SK-N-SH (cell line): ENCODE results near the gene GALNT17. TPM values are rescaled to one million over a fixed set of nuclear protein-coding genes. Genes with fewer than 3 reads are reported as not detected.

Source experiments
- CTCF ChIA-PET: fragments of 300-600, 350-600 bp; formaldehyde crosslinking; extraction: SDS; loops from one replicate; lab custom pipeline; 2021; lab: Yijun Ruan, JAX
- POLR2A ChIA-PET: fragments of 350-600 bp; sonication (Branson Sonifier 250); formaldehyde crosslinking; extraction: SDS; loops from one replicate; lab custom pipeline; 2020; ENCODE audit warnings: antibody characterized with exemption, inconsistent platforms; lab: Yijun Ruan, JAX
- DNase-seq: peaks from one replicate; pipeline ENCODE4 v3.0.0; 2012
- H2AFZ ChIP-seq: fragments of 200-600 bp; sonication (generic); 2 replicates; pipeline ENCODE4 v1.8.1; 2016; ENCODE audit warnings: antibody characterized with exemption, mild to moderate bottlenecking, low read depth
- H3F3A ChIP-seq: fragments of 200-600 bp; sonication (generic); replicated peaks from 2 replicates; pipeline ENCODE3; 2016; ENCODE audit warnings: antibody characterized with exemption, mild to moderate bottlenecking; ENCODE audit not compliant: insufficient read depth
- H3K27ac ChIP-seq, 2 experiments: fragments of 200-500 bp in 1 of 2; fragments of 200-600 bp in 1 of 2; sonication (Bioruptor generic) in 1 of 2; sonication (generic), shearing (Covaris generic) in 1 of 2; 2 replicates each; pipeline versions ENCODE4 v1.5.1 to v1.6.1; 2014 to 2016; ENCODE audit warnings: low read depth in 2 of 2, inconsistent platforms in 1 of 2, low read length in 1 of 2, mild to moderate bottlenecking in 1 of 2, mixed read lengths in 1 of 2
- H3K27me3 ChIP-seq: fragments of 200-600 bp; sonication (generic), shearing (Covaris generic); 2 replicates; pipeline ENCODE4 v1.6.1; 2016; ENCODE audit warnings: mixed run types; ENCODE audit not compliant: insufficient read depth
- H3K36me3 ChIP-seq, 2 experiments: fragments of 200-500 bp in 1 of 2; fragments of 200-600 bp in 1 of 2; sonication (Bioruptor generic) in 1 of 2; sonication (generic) in 1 of 2; replicated peaks in 1 of 2; 2 replicates each; pipeline versions ENCODE3 to v1.5.1; 2014 to 2016; ENCODE audit warnings: low read length in 1 of 2, mild to moderate bottlenecking in 1 of 2; ENCODE audit not compliant: insufficient read depth in 2 of 2, control insufficient read depth in 1 of 2
- H3K4me1 ChIP-seq, 2 experiments: fragments of 200-500 bp in 1 of 2; fragments of 200-600 bp in 1 of 2; sonication (Bioruptor generic) in 1 of 2; sonication (generic), shearing (Covaris generic) in 1 of 2; 2 replicates each; pipeline versions ENCODE4 v1.5.1 to v1.6.1; 2014 to 2016; ENCODE audit warnings: low read depth in 1 of 2, low read length in 1 of 2, mixed run types in 1 of 2; ENCODE audit not compliant: insufficient read depth in 2 of 2, control insufficient read depth in 1 of 2
- H3K4me2 ChIP-seq: fragments of 200-600 bp; sonication (generic), shearing (Covaris generic); 2 replicates; pipeline ENCODE4 v1.6.1; 2017; ENCODE audit warnings: mixed run types
- H3K4me3 ChIP-seq, 2 experiments: fragments of 200-500 bp in 1 of 2; fragments of 200-600 bp in 1 of 2; sonication (Bioruptor generic) in 1 of 2; sonication (generic), shearing (Covaris generic) in 1 of 2; 2 replicates each; pipeline versions ENCODE4 v1.5.1 to v1.8.1; 2014 to 2016; ENCODE audit warnings: low read depth in 2 of 2, inconsistent platforms in 1 of 2, low read length in 1 of 2, mild to moderate bottlenecking in 1 of 2, mixed read lengths in 1 of 2, moderate library complexity in 1 of 2
- H3K79me2 ChIP-seq: fragments of 200-600 bp; sonication (generic); 2 replicates; pipeline ENCODE4 v1.8.1; 2017; ENCODE audit warnings: mild to moderate bottlenecking; ENCODE audit not compliant: insufficient read depth
- H3K9ac ChIP-seq: fragments of 200-600 bp; sonication (generic); 2 replicates; pipeline ENCODE4 v1.6.1; 2017; ENCODE audit warnings: mixed run types
- H3K9me2 ChIP-seq: fragments of 200-600 bp; sonication (generic); 2 replicates; pipeline ENCODE4 v1.6.1; 2017; ENCODE audit warnings: mixed run types
- H3K9me3 ChIP-seq: fragments of 200-600 bp; sonication (generic); 2 replicates; pipeline ENCODE4 v1.6.1; 2017; ENCODE audit warnings: mixed run types, mild to moderate bottlenecking, moderate library complexity
- H4K20me1 ChIP-seq: fragments of 200-600 bp; sonication (generic); 2 replicates; pipeline ENCODE4 v1.6.1; 2017; ENCODE audit warnings: mild to moderate bottlenecking, mixed run types; ENCODE audit not compliant: insufficient read depth
- ELF1 ChIP-seq: IDR thresholded peaks from 2 replicates; pipeline ENCODE4 v1.4.0; 2012
- EP300 ChIP-seq, 2 experiments: IDR thresholded peaks; 2 replicates each; pipeline versions ENCODE4 v1.4.0 to v1.6.1; 2012; ENCODE audit warnings: borderline replicate concordance in 1 of 2, low read depth in 1 of 2, low read length in 1 of 2
- FOSL2 ChIP-seq: IDR thresholded peaks from 2 replicates; pipeline ENCODE4 v1.4.0; 2012; ENCODE audit warnings: low read depth, mild to moderate bottlenecking, moderate library complexity, borderline replicate concordance
- FOXJ3 ChIP-seq: sonication (generic); formaldehyde crosslinking; IDR thresholded peaks from 2 replicates; pipeline ENCODE4 v1.5.1; 2020; ENCODE audit warnings: mild to moderate bottlenecking, missing genetic modification reagents
- FOXM1 ChIP-seq: IDR thresholded peaks from 2 replicates; pipeline ENCODE4 v1.4.0; 2012; ENCODE audit warnings: low read depth, mild to moderate bottlenecking
- GABPA ChIP-seq: IDR thresholded peaks from 2 replicates; pipeline ENCODE4 v1.4.0; 2012; ENCODE audit warnings: low read depth, mild to moderate bottlenecking
- GATA2 ChIP-seq: sonication (generic); formaldehyde crosslinking; IDR thresholded peaks from 2 replicates; pipeline ENCODE4 v1.5.0; 2020; ENCODE audit warnings: mild to moderate bottlenecking, missing genetic modification reagents
- JUND ChIP-seq: IDR thresholded peaks from 2 replicates; pipeline ENCODE4 v1.4.0; 2012
- MEF2A ChIP-seq: IDR thresholded peaks from 2 replicates; pipeline ENCODE4 v1.4.0; 2012; ENCODE audit warnings: low read depth, borderline replicate concordance
- NRF1 ChIP-seq: IDR thresholded peaks from 2 replicates; pipeline ENCODE4 v1.6.1; 2012; ENCODE audit warnings: low read depth, mild to moderate bottlenecking, low read length
- RAD21 ChIP-seq: IDR thresholded peaks from 2 replicates; pipeline ENCODE4 v1.6.1; 2012; ENCODE audit warnings: mild to moderate bottlenecking, low read length
- RFX5 ChIP-seq: IDR thresholded peaks from 2 replicates; pipeline ENCODE4 v1.6.1; 2012; ENCODE audit warnings: mild to moderate bottlenecking, improper control_type of control experiment, low read length
- SMC3 ChIP-seq: IDR thresholded peaks from 2 replicates; pipeline ENCODE4 v1.6.1; 2012; ENCODE audit warnings: low read depth, low read length, improper control_type of control experiment
- TCF12 ChIP-seq: IDR thresholded peaks from 2 replicates; pipeline ENCODE4 v1.4.0; 2012
- TEAD4 ChIP-seq: IDR thresholded peaks from 2 replicates; pipeline ENCODE4 v1.4.0; 2012; ENCODE audit warnings: mild to moderate bottlenecking, borderline replicate concordance; ENCODE audit not compliant: insufficient read depth
- YY1 ChIP-seq: IDR thresholded peaks from 2 replicates; pipeline ENCODE4 v1.4.0; 2012; ENCODE audit warnings: low read depth, mild to moderate bottlenecking
- WGBS: methylation state at CpG from one replicate; pipeline ENCODE4 v1.1.6; 2017; ENCODE audit warnings: low lambda C conversion rate; 5-methylcytosine and 5-hydroxymethylcytosine counted together
- polyA plus RNA-seq, 3 experiments: library from polyadenylated mRNA; depleted of rRNA; stranded (reverse); fragments of >200 nt; gene quantifications; 2 replicates each; pipeline ENCODE4 v1.2.3, GENCODE V29; 2012
- TF ChIP-seq, protein P1 (sequence below): fragments of 200-600 bp; sonication (generic); IDR thresholded peaks from 2 replicates; pipeline ENCODE4 v1.6.1; 2017; ENCODE audit warnings: antibody characterized with exemption, mild to moderate bottlenecking, moderate library complexity
- TF ChIP-seq, protein P2 (sequence below): IDR thresholded peaks from 2 replicates; pipeline ENCODE4 v1.4.0; 2012; ENCODE audit warnings: low read depth, borderline replicate concordance
- TF ChIP-seq, protein P3 (sequence below): IDR thresholded peaks from 2 replicates; pipeline ENCODE4 v1.6.1; 2012; ENCODE audit warnings: mild to moderate bottlenecking, low read depth, low read length, moderate library complexity

GALNT17 gene
- polyA plus RNA-seq, 1 of the 3 experiments (the other 2 are of a cell fraction) = not detected

GRCh38 chr7:71323726-71324125, 191.8 kb downstream of the GALNT17 start:
- Histone ChIP-seq H2AFZ (no peak overlapping the region), H3K4me2 (no peak overlapping the region), H3K4me1 (no peaks in the 10 kb centered on the region), H3F3A (no peaks in the 10 kb centered on the region), H3K36me3 (no peaks in the 10 kb centered on the region), H3K9ac (no peak overlapping the region), H3K79me2 (no peaks in the 10 kb centered on the region), H3K9me3 (peaks cover 12% of the 10 kb centered on the region; the same call in 1 of the 2 replicates), H3K9me2 (no peaks in the 10 kb centered on the region), H4K20me1 (no peaks in the 10 kb centered on the region), H3K27me3 (no peaks in the 10 kb centered on the region), H3K27ac (no peak overlapping the region), H3K4me3 (no peak overlapping the region)
- ChIA-PET POLR2A (no interaction called here), CTCF (interaction anchor here (0.8 kb wide), 1 partner anchor 409 kb away, joined by 3 read pairs; no protein-coding TSS in a partner anchor)
- TF ChIP-seq, protein P1, sequence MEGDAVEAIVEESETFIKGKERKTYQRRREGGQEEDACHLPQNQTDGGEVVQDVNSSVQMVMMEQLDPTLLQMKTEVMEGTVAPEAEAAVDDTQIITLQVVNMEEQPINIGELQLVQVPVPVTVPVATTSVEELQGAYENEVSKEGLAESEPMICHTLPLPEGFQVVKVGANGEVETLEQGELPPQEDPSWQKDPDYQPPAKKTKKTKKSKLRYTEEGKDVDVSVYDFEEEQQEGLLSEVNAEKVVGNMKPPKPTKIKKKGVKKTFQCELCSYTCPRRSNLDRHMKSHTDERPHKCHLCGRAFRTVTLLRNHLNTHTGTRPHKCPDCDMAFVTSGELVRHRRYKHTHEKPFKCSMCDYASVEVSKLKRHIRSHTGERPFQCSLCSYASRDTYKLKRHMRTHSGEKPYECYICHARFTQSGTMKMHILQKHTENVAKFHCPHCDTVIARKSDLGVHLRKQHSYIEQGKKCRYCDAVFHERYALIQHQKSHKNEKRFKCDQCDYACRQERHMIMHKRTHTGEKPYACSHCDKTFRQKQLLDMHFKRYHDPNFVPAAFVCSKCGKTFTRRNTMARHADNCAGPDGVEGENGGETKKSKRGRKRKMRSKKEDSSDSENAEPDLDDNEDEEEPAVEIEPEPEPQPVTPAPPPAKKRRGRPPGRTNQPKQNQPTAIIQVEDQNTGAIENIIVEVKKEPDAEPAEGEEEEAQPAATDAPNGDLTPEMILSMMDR = no peak
- TF ChIP-seq GABPA = no peak
- no peak for TF ChIP-seq RFX5
- TF ChIP-seq, protein P2, sequence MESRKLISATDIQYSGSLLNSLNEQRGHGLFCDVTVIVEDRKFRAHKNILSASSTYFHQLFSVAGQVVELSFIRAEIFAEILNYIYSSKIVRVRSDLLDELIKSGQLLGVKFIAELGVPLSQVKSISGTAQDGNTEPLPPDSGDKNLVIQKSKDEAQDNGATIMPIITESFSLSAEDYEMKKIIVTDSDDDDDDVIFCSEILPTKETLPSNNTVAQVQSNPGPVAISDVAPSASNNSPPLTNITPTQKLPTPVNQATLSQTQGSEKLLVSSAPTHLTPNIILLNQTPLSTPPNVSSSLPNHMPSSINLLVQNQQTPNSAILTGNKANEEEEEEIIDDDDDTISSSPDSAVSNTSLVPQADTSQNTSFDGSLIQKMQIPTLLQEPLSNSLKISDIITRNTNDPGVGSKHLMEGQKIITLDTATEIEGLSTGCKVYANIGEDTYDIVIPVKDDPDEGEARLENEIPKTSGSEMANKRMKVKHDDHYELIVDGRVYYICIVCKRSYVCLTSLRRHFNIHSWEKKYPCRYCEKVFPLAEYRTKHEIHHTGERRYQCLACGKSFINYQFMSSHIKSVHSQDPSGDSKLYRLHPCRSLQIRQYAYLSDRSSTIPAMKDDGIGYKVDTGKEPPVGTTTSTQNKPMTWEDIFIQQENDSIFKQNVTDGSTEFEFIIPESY = no peak
- no peak for TF ChIP-seq RAD21
- TF ChIP-seq JUND = no peak
- no peak for TF ChIP-seq YY1
- no peak for TF ChIP-seq FOXJ3
- TF ChIP-seq NRF1 = no peak
- no peak for TF ChIP-seq TEAD4
- TF ChIP-seq, protein P3, sequence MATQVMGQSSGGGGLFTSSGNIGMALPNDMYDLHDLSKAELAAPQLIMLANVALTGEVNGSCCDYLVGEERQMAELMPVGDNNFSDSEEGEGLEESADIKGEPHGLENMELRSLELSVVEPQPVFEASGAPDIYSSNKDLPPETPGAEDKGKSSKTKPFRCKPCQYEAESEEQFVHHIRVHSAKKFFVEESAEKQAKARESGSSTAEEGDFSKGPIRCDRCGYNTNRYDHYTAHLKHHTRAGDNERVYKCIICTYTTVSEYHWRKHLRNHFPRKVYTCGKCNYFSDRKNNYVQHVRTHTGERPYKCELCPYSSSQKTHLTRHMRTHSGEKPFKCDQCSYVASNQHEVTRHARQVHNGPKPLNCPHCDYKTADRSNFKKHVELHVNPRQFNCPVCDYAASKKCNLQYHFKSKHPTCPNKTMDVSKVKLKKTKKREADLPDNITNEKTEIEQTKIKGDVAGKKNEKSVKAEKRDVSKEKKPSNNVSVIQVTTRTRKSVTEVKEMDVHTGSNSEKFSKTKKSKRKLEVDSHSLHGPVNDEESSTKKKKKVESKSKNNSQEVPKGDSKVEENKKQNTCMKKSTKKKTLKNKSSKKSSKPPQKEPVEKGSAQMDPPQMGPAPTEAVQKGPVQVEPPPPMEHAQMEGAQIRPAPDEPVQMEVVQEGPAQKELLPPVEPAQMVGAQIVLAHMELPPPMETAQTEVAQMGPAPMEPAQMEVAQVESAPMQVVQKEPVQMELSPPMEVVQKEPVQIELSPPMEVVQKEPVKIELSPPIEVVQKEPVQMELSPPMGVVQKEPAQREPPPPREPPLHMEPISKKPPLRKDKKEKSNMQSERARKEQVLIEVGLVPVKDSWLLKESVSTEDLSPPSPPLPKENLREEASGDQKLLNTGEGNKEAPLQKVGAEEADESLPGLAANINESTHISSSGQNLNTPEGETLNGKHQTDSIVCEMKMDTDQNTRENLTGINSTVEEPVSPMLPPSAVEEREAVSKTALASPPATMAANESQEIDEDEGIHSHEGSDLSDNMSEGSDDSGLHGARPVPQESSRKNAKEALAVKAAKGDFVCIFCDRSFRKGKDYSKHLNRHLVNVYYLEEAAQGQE = no peak
- no peak for TF ChIP-seq MEF2A
- TF ChIP-seq SMC3 = no peak
- TF ChIP-seq FOXM1 = no peak
- no peak for TF ChIP-seq FOSL2
- no peak for TF ChIP-seq ELF1
- no peak for TF ChIP-seq EP300 (IDR thresholded peaks at IDR 0.05; ENCODE audit: borderline replicate concordance in 1 of 2, low read depth in 1 of 2, low read length in 1 of 2)
- TF ChIP-seq GATA2 (CRISPR knock-in tag) = no peak
- TF ChIP-seq TCF12 = no peak
- no peak for DNase-seq
- WGBS = 27% methylated on average over 6 of the region's 6 CpGs
